ENCODE results near the gene OR1N2. TPM values are rescaled to one million over a fixed set of nuclear protein-coding genes. Genes with fewer than 3 reads are reported as not detected.

The OR1N2 gene
- total RNA-seq, 2 experiments from 2014 or later, result not detected

- Histone ChIP-seq H3K36me3 (ENCODE audit: insufficient read depth, low read length) (no peaks in the 10 kb centered on the region), H3K4me1 (ENCODE audit: insufficient read depth, low read length, poor library complexity, severe bottlenecking) (no peaks in the 10 kb centered on the region), H3K9me3 (ENCODE audit: low read length) (0 out of 2 replicates have a peak, but pooled peaks cover 8% of the 10 kb centered on the region), H3K27ac (ENCODE audit: low read depth, low read length, poor library complexity, severe bottlenecking) (no peak overlapping the region), H3K79me2 (ENCODE audit: insufficient read depth, low read depth, low read length) (no peaks in the 10 kb centered on the region), H2AFZ (ENCODE audit: low read length) (peak overlapping the region; percentile 18; the same call in 1 of the 2 replicates), H3K9me2 (ENCODE audit: insufficient read depth, low read length) (no peaks in the 10 kb centered on the region), H3K4me3 (ENCODE audit: low read depth, low read length, poor library complexity, severe bottlenecking) (no peak overlapping the region), H3K4me2 (ENCODE audit: low read length) (no peak overlapping the region), H4K20me1 (ENCODE audit: insufficient read depth, low read length) (no peaks in the 10 kb centered on the region)
- POLR2A ChIA-PET, result no interaction called here
- DNase-seq (ENCODE audit: low spot score), result peak; percentile 58
- intact Hi-C loops (cut with micrococcal nuclease; ENCODE audit: unreplicated experiment), result no loop called here
- TF ChIP-seq EZH2phosphoT487 (IDR thresholded peaks at IDR 0.05; ENCODE audit: borderline replicate concordance, low read depth, low read length), result no peak
- TF ChIP-seq, protein P1, sequence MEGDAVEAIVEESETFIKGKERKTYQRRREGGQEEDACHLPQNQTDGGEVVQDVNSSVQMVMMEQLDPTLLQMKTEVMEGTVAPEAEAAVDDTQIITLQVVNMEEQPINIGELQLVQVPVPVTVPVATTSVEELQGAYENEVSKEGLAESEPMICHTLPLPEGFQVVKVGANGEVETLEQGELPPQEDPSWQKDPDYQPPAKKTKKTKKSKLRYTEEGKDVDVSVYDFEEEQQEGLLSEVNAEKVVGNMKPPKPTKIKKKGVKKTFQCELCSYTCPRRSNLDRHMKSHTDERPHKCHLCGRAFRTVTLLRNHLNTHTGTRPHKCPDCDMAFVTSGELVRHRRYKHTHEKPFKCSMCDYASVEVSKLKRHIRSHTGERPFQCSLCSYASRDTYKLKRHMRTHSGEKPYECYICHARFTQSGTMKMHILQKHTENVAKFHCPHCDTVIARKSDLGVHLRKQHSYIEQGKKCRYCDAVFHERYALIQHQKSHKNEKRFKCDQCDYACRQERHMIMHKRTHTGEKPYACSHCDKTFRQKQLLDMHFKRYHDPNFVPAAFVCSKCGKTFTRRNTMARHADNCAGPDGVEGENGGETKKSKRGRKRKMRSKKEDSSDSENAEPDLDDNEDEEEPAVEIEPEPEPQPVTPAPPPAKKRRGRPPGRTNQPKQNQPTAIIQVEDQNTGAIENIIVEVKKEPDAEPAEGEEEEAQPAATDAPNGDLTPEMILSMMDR (conservative IDR thresholded peaks at IDR 0.05; ENCODE audit: low read length), result no peak
- CTCF ChIA-PET (ENCODE audit: unreplicated experiment), result no interaction called here
- no TSS peak for BruUV-seq (replicated peaks)
Measured at GRCh38 chr9:122562134-122562760, 9.3 kb downstream of the OR1N2 start.

- intact Hi-C loops (cut with micrococcal nuclease; ENCODE audit: unreplicated experiment), result no loop called here
- Histone ChIP-seq H3K9me2 (ENCODE audit: insufficient read depth, low read length) (no peaks in the 10 kb centered on the region), H3K9me3 (ENCODE audit: low read length) (0 out of 2 replicates have a peak, but pooled peaks cover 8% of the 10 kb centered on the region), H3K4me2 (ENCODE audit: low read length) (no peak overlapping the region), H3K36me3 (ENCODE audit: insufficient read depth, low read length) (no peaks in the 10 kb centered on the region), H4K20me1 (ENCODE audit: insufficient read depth, low read length) (no peaks in the 10 kb centered on the region), H3K27ac (ENCODE audit: low read depth, low read length, poor library complexity, severe bottlenecking) (no peak overlapping the region), H2AFZ (ENCODE audit: low read length) (no peak overlapping the region), H3K79me2 (ENCODE audit: insufficient read depth, low read depth, low read length) (no peaks in the 10 kb centered on the region), H3K4me3 (ENCODE audit: low read depth, low read length, poor library complexity, severe bottlenecking) (no peak overlapping the region), H3K4me1 (ENCODE audit: insufficient read depth, low read length, poor library complexity, severe bottlenecking) (no peaks in the 10 kb centered on the region)
- POLR2A ChIA-PET, result no interaction called here
- no TSS peak for BruUV-seq (replicated peaks)
- DNase-seq (ENCODE audit: low spot score), result no peak
- TF ChIP-seq, protein P1 (conservative IDR thresholded peaks at IDR 0.05; ENCODE audit: low read length), result no peak
- no peak for TF ChIP-seq EZH2phosphoT487 (IDR thresholded peaks at IDR 0.05; ENCODE audit: borderline replicate concordance, low read depth, low read length)
- CTCF ChIA-PET (ENCODE audit: unreplicated experiment), result no interaction called here
Measured at GRCh38 chr9:122567901-122568300, 15.0 kb downstream of the OR1N2 start.

DNA sequence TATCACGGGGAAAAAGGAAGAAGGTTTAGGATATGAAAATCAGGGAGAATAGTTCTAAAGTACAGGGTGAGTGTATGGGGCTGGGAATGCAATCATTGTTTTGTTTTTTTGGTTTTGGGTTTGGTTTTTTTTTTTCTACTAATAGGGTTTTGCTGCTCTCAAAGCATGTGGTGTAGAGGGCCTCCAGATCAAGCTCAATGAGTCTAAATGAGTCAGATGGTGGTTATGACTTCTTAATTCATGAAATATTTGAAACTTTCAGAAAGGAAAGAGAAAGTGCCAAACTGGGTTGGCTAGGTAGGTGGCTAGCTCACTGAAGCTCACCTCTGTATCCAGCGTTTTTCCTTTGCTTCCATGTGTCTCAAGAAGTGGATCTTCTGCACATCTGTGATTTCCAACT lies 19.5 kb downstream of the OR1N2 start:
- no peak overlapping the region for H2AFZ ChIP-seq (ENCODE audit: low read length)
- no peaks in the 10 kb centered on the region for H3K9me3 ChIP-seq (ENCODE audit: low read length)
- no peaks in the 10 kb centered on the region for H3K4me1 ChIP-seq (ENCODE audit: insufficient read depth, low read length, poor library complexity, severe bottlenecking)
- intact Hi-C loops (cut with micrococcal nuclease; ENCODE audit: unreplicated experiment), result no loop called here
- H3K27ac ChIP-seq (ENCODE audit: low read depth, low read length, poor library complexity, severe bottlenecking), result no peak overlapping the region
- no peaks in the 10 kb centered on the region for H4K20me1 ChIP-seq (ENCODE audit: insufficient read depth, low read length)
- no peaks in the 10 kb centered on the region for H3K9me2 ChIP-seq (ENCODE audit: insufficient read depth, low read length)
- no peak for TF ChIP-seq EZH2phosphoT487 (IDR thresholded peaks at IDR 0.05; ENCODE audit: borderline replicate concordance, low read depth, low read length)
- TF ChIP-seq, protein P1 (conservative IDR thresholded peaks at IDR 0.05; ENCODE audit: low read length), result no peak
- H3K4me3 ChIP-seq (ENCODE audit: low read depth, low read length, poor library complexity, severe bottlenecking), result no peak overlapping the region
- no peak overlapping the region for H3K4me2 ChIP-seq (ENCODE audit: low read length)
- no peaks in the 10 kb centered on the region for H3K79me2 ChIP-seq (ENCODE audit: insufficient read depth, low read depth, low read length)
- H3K36me3 ChIP-seq (ENCODE audit: insufficient read depth, low read length), result no peaks in the 10 kb centered on the region
- DNase-seq (ENCODE audit: low spot score), result no peak
- no TSS peak for BruUV-seq (replicated peaks)
- ChIA-PET POLR2A (no interaction called here), CTCF (ENCODE audit: unreplicated experiment) (no interaction called here)
